ENCODE results near the gene ZPBP2.

ZPBP2 gene

DNA sequence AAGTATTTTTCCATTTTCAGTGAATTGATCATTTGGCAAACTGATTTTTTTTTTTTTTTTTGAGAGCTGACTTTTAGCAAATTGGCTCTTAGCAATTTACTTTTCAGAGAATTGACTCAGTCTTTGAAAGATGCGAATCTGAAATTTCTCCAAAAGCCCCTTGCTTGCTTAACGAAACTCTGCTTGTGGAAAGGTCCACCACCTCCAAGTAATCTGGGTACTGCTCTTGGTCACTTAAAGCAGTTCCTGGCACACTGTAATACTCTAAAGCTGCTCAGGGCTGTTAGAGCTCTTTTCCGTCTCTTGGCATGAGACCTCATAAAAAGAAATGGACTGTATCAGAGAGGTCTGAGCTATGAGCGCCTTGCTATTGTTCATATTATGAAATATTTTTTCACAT lies 47.6 kb downstream of the ZPBP2 start:
- DNase-seq, result no peak

DNA sequence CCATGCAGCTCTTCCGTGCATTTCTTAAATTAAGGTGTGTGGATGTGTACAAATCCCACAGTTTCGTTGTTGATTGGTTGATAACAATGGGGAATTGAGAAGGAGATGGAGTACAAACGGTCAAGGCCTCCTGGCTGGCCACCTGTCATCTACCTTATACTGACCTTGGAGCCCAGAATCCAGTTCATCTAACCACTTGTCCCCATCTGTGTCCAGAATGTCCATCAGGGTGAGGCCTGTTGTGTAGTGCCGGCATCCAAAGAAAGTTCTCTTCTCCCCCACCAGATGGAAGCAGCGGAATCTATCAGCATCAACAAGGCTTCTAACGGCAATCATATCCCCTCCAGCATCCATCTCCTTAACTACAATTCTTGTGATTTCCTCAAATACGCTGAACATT lies 48.9 kb downstream of the ZPBP2 start:
- DNase-seq, result no peak

GRCh38 chr17:39919087-39919683 lies 51.2 kb downstream of the ZPBP2 start:
- DNase-seq, result no peak

DNA sequence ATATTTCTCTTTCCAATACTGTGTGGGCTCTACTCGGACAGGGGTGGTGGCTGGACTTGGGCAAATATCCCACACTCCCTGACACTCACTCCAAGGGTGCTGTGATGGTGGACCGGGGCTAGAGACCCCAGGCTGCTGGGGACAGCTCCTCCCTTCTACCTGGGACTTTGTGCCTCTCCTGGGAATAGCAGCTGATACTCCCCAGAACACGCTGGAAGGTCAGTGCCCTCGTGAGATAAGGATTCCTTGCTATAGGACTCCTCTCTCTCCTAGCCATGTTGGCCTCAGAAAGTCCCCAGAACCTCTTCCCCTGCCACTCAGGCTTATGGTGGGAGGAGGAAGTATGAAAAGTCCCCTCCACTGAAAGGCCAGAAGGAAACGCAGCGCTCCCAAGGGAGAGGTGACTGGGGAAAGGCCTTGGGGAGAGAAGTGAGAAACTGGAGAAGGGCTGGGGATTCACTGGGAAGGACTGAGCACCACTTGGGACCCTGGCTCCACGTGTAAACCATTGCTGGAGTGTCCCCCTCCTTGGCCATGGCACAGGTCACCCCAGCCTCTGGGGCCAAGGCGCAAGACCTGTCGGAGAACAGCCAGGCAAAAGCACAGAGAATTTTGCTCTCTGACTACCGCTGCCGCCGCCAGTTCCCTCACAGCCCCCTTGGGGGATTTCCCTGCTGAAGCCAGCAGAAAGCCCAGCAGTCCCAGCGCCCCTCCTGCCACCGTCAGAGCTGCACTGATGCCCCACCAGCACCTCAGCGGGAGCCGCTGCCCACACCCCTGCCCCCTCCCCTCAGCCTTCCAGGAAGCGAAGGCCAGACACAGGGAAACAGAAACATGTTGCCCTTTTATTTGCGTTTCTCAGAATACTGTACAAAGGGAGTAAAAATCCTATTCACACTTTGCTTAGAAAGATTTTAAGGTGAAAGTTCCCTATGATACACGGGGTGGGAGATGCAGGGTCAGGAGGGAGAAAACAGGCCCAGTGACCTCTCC lies 52.5 kb downstream of the ZPBP2 start:
- DNase-seq, result no peak

DNA sequence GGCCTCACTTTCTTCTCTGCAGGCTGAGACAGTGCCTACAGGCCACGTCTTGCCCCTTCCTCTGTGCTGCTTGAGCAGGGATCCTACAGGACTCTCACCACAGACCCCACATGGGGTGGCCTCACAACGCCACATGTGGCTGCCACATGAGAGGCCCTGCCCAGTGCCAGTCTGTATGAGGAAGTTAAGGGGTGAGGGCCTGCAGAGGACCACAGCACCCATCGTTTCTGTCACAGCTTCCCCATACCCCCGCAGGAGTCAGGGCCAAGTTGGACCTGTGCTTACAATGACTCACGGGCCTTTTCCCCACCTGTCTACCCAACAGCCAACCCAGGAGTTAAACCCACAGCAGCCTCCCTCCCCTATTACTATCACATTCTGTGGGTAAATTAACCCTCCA lies 53.3 kb downstream of the ZPBP2 start:
- DNase-seq, result no peak

DNA sequence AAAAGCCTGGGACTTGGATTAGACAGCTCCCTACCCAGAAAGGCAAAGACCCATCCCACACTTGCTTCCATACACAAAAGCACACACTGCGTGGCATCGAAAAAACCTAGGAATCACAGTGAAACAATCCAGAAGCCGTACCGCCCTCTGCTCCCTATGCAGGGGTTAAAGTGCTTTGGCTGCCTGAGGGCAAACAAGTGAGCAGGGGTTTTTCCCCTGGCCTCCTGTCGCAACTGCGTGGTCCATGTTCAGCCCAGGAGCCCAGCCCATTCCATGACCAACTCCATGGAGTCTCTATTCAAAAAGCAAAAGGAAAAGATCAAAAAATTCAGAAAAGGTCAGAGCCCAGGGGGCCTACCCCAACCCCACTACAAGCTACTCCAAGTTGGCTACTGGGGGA lies 54.0 kb downstream of the ZPBP2 start:
- no peak for DNase-seq

GRCh38 chr17:39923230-39923629 lies 55.2 kb downstream of the ZPBP2 start:
- DNase-seq, result no peak

DNA sequence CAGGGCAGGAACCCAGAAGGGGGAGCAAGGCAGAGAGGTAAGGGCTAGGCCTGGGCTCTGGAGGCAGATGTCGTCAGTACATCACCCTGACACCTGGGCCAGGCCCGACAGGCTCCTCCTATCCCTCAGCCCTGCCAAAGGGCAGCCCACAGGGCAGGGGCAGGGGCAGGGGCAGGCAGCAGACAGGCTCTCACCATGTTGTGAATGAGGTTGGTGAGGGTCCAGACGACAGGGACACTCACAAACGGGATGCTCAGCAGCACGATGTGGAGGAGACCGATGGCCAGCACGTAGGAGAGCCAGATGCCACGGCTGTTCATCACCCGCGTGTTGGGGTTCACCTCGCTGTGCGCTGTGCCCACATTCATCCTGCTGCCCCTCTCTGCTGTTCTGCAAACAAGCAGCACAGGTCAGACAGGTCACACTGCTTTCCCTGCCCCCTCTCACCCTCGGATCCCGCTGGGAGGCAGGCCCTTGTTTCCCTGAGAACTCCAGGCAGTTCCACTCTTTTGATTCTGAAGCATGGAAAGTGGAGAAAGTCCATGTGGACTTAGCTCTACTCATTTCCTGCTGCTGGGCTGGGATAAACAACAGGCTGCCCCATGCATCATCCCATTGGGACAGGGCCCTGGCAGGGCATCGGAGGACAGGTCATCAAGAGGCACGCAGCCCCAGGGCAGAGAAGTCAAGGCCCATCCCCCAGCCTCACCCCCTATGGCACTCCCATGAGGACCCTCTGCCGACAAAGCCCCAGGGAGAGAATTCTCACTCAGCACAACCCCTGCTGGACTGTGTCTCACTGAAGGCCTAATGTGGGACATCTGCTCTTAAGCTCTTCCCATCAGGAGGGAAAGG lies 56.1 kb downstream of the ZPBP2 start:
- no peak for DNase-seq

DNA sequence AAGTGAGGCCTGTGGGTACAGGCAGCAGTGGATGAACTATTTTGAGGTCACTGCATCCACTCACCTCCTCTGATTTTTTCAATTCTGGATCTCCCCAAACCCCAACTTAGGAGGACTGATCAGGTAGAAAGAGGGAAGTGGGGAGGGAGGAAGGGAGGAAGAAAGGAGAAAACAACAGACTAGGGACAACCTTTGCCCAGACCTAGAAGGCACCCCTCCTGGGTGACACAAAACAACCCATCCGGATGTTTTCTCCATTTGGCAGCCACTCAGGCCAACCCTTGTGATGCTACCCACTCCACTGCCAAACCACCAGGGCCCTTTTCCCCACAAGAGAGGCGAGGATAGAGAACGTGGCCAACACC lies 56.7 kb downstream of the ZPBP2 start:
- no peak for DNase-seq

GRCh38 chr17:39925282-39926134 lies 57.5 kb downstream of the ZPBP2 start:
- DNase-seq, result peak; percentile 41

- no peak for DNase-seq
Measured at GRCh38 chr17:39926135-39926587, 58.2 kb downstream of the ZPBP2 start.

- peak; percentile 84 for DNase-seq
Measured at GRCh38 chr17:39926588-39927100, 58.6 kb downstream of the ZPBP2 start.

Measured in RPMI8226 (cell line).